Stimulated activated CD8-positive, alpha-beta memory T cell treated with anti-CD3 and anti-CD28 coated beads, Interleukin-4, amount 100 ng/mL, for 48 hours (primary cell): ENCODE data around the gene NTRK1.

Experiments
- DNase-seq: peaks from one replicate; pipeline ENCODE4 v3.0.0-alpha.2; 2020

NTRK1 gene

DNA sequence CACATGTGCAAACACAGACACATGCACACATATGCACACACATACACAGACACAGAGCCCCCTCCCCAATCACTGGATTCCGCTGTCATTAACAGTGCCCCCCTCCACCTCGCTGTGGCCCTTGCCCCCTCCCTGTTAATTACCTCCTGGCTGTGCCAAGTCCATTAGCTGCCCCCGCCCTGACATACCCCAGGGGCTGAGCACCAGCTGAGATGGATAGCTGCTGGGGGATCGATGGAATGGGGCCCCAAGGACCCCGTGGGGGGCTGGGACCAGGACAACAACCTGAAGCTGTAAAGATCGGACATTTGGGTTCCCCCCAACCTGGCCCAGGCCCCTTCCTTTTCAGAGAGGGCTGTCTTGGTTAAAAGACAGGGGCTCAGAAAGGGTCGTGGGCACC is 23.3 kb downstream of the NTRK1 start:
- DNase-seq: no peak

DNA sequence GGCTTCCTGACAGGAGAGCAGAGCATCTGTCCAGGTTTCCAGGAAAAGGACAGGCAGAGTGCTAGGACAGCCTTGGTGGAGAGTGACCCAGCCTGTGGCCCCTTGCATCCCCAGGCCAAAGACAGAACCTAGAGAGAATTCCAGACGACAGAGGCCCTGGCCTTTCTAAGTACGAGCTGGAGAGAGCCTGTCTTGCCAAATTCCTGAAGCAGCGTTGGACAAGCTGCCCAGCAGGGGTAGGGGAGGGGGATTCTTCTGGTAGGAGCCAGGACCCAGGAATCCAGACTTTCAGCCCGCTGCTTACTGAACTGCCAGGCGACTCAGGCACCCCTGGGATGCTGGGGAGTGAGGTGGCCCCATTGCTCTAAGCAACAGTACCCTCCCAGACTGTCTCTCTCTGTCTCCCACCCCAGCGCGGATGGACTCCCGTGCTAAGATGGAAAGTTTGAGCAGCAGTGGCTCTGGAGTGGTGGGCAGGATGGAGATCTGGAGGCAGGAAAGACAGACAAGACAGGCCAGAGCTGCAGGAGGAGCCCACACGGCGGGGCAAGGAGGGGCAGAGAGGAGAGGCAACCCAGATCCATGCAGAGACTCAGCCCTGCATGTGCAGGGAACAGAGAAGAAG is 24.0 kb downstream of the NTRK1 start:
- DNase-seq: no peak

DNA sequence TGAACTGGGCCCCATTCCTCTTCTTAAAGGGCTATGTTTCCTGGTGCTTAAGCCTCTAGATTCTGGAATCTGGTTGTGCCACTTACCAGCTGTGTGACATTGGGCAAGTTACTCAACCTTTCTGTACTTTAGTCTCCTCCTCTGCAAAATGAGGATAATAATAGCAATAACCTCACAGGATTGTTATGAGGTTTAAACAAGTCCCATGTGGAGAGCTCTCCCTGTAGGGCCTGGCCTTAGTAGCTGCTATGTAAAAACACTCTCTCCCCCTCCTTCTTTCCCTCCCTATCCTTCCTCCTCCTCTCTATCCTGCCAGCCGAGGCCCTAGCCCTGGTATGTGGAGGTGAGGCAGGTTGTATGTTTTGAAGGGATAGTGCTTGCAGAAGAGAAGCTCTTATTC is 24.6 kb downstream of the NTRK1 start:
- DNase-seq: no peak

GRCh38 chr1:156885880-156886355 is 25.3 kb downstream of the NTRK1 start:
- no peak for DNase-seq

- no peak for DNase-seq
These were observed 26.1 kb downstream of the NTRK1 start for GRCh38 chr1:156886583-156887281.

DNA sequence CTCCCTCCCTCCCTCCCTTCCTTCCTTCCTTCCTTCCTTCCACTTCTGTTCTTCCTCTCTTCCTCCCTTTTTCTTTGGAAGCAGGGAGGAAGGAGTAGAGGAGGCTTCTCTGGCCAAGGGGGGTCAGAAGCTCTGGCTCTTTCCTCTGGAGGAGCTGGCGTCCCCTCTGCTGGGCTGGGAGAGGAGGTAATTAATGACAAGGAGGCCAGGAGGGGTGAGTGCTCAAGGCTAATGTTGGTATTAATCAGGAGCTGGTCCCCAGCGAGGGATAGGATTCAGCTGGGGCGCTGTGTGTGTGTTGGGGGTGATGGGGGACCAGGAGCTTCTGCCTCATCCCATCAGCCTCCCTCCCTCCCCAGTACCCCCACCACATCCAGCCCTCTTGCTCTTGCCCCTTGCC is 26.7 kb downstream of the NTRK1 start:
- DNase-seq: no peak

DNA sequence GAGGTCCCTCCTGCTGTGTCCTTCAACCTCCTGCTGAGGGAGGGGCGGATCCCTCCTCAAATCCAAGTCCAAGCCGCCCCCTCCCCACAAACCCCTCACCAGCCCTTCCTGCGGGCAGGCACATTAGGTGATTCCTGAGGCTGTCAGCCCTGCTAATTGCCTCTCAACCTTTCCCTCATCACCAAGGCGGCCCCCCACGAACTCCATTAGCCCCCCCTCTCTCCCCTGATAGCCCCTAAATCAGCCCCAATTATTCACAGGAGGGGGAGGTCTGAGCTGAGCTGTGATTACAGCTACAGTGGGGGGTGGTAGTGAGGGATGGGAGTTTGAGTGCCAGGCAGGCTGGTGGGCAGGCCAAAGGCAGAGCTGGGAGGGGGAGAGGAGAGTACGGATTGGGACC is 27.1 kb downstream of the NTRK1 start:
- DNase-seq: no peak

DNA sequence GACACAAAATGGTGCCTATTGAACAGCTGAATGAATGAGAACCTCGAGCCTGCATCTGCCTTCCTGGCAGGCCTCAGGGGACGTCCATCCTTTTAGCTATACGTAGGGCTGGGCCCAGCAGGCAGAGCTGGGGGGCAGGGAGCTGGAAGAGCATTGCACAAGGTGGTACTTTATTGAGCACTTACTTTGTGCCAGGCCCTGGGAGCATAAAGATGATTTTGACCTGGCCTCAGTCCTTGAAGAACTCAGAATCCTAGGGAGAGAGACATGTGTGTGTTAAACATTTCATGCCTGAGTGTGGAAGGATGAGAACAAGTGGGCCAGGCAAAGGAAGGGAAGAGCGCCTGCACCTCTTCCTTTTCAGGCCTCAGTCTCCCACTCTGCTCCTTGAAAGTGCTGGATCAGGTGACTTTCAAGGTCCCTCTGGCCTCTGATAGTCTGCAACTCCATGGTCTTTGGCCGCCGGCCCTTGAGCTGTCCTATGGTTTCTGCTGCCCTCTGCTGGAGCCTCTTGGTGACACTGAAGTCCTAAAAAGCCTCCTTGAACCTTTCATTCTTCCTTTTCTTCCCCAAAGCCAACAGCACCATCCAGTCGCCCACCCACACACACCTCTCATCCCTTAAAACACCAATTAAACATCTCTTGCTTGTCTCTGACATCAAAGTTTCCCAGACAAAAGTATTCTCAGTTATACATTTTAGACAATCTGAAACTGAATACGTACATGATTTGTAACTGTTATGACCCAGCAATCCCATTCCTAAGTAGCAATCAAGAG is 29.3 kb downstream of the NTRK1 start:
- peak; percentile 84 for DNase-seq

DNA sequence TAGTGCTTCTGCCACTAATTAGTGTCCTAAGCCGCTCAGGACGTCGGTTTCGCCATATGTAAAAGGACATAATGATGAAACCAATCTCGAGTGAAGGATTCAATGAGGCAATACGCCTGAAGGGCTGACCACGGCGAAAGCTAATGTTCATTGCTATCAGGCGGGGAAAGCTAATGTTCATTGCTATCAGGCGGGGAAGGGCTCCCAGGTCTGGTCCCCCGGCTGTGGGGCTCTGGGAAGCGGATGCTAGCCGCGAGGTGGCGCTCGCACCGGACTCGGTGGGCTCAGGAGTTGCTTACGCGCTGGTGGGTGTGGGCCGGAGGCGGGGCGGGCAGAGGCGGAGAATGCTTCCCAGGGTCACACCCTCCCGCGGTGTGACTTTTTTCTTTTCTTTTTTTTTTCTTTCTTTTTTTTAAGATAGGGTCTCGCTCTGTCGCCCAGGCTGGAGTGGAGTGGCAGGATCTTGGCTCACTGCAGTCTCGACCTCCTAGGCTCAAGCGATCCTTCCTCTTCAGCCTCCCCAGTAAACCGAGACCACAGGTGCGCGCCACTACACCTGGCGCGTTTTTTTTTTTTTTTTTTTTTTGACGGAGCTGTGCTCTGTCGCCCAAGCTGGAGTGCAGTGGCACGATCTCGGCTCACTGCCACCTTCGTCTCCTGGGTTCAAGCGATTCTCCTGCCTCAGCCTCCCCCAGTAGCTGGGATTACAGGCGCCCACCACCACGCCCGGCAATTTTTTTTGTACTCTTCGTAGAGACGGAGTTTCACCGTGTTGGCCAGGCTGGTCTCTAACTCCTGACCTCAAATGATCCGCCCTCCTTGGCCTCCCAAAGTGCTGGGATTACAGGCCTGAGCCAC is 31.8 kb downstream of the NTRK1 start:
- DNase-seq: peak; percentile 97

- no peak for DNase-seq
These were observed 32.6 kb downstream of the NTRK1 start, which contains the start of gene PEAR1 for GRCh38 chr1:156893048-156893953. PEAR1 (plus strand) TSS chr1:156893718; CDS start chr1:156903927, 10,209 bp downstream.

GRCh38 chr1:156894001-156894400 is 33.3 kb downstream of the NTRK1 start:
- no peak for DNase-seq

GRCh38 chr1:156894711-156895454 is 34.2 kb downstream of the NTRK1 start:
- no peak for DNase-seq

DNA sequence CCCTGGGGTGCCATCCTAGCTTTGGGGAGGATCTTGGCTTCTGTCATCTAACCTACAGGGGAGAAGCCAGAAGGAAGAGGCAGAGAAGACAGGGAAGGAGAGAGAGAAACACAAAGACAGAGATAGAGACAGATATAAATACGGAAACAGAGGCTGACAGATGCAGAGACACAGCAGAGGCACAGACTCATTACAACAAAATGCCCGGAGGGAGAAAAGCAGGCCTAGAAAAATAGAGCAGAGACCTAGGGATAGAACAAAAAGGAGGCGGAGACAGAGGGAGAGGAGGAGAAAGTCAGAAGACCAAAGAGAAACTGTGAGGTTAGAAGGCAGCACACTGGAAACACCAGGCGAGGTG is 34.8 kb downstream of the NTRK1 start:
- no peak for DNase-seq

GRCh38 chr1:156895927-156896326 is 35.3 kb downstream of the NTRK1 start:
- DNase-seq: no peak

DNA sequence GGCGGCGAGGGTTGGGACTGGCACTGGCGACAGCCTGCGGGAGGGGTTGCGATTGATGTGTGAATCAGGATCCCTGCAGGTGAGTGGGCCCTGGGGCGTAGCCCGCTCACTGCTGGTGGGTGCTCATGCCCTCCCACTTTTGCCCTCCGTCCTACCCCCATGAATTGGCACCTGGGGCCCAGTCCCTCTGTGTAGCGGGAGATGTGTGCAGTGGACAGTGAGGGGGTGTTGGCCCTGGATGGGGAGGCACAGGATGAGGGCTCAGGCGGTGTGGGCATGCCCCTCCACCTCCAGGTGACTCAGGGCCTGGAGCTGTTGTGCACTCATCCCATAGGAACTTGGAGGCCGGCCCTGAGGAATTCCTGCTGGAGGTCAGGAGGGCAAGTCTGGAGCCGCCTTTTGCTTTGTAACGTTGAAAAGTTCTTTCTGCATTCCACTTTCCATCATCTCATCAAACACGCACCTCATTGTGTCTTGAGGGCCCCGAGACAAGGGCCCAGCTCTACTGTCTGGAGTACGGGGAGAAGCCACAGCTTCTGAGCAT is 35.9 kb downstream of the NTRK1 start:
- DNase-seq: no peak

DNA sequence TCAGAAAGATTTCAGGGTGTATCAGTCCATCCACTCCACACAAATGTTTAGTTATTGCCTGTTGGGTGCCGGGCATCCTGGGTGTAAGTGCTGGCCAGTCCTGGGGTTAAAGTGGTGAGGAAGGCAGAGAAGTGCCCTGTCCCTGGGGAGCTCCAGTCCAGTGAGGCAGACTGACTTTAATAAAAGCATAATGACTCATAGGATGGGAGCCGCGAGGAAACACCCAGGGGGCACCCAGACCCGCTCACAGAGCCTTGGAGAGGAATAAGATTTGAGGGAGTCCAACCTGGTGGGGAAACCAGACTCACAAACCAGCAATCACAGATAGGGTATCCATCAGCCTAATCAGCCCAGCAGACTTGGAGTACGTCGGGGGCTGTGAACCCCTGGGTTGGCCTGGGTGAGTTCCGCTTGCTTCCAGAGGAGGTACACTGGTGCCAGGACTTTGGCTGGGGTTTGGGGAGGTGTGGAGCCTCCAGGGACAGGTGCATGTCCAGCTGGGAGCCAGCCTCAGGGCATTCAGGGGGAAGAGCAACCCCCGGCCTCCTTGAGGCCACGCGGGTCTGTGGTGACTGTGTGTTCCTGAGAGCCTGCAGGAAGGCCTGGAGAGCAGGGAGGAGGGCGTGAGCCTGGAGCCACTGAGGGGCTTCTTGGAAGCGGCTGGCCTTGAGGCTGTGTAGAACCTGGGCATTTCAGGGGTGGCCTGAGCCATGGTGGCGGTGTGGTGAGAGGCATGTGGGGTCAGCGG is 36.6 kb downstream of the NTRK1 start:
- no peak for DNase-seq

- DNase-seq: no peak
These were observed 37.5 kb downstream of the NTRK1 start for GRCh38 chr1:156898161-156898566.

GRCh38 chr1:156898971-156899664 is 38.5 kb downstream of the NTRK1 start:
- no peak for DNase-seq
